CD8-positive, alpha-beta memory T cell (primary cell): ENCODE data around the gene TNS1. TPM values are rescaled to one million over a fixed set of nuclear protein-coding genes. Genes with fewer than 3 reads are reported as not detected.

Experiments used
- CTCF ChIA-PET: fragments of 350-600 bp; sonication (Branson Sonifier 250); formaldehyde crosslinking; loops from one replicate; lab custom pipeline; 2021; ENCODE audit warnings: antibody characterized with exemption; lab: Charles Lee
- POLR2A ChIA-PET: fragments of 350-600 bp; sonication (Branson Sonifier 250); formaldehyde crosslinking; loops from one replicate; lab custom pipeline; 2021; ENCODE audit warnings: antibody characterized with exemption; lab: Charles Lee
- DNase-seq, 5 donors: peaks; one replicate each; pipeline versions ENCODE4 v3.0.0 to v3.0.0-alpha.2; 2020 to 2022; ENCODE audit warnings: mixed read lengths in 1 of 5
- H3K27ac ChIP-seq: one replicate; pipeline ENCODE4 v1.7.0; 2013; ENCODE audit warnings: low read depth, mild to moderate bottlenecking, low read length, moderate library complexity
- H3K27me3 ChIP-seq: 2 replicates; pipeline ENCODE4 v1.7.0; 2013; ENCODE audit warnings: low read length, mild to moderate bottlenecking; ENCODE audit not compliant: insufficient read depth, poor library complexity, severe bottlenecking
- H3K36me3 ChIP-seq: 2 replicates; pipeline ENCODE4 v1.7.0; 2013; ENCODE audit warnings: mild to moderate bottlenecking, low read length, moderate library complexity; ENCODE audit not compliant: insufficient read depth
- H3K4me1 ChIP-seq: 2 replicates; pipeline ENCODE4 v1.7.0; 2013; ENCODE audit warnings: mild to moderate bottlenecking, low read length, moderate library complexity; ENCODE audit not compliant: insufficient read depth
- H3K4me3 ChIP-seq: 2 replicates; pipeline ENCODE4 v1.7.0; 2013; ENCODE audit warnings: mild to moderate bottlenecking, low read length
- H3K9me3 ChIP-seq: 2 replicates; pipeline ENCODE4 v1.7.0; 2013; ENCODE audit warnings: mild to moderate bottlenecking, low read length
- H3K27ac Mint-ChIP-seq, 8 donors: one replicate each; pipeline ENCODE4 v1.8.0; 2020 to 2021; ENCODE audit warnings: mixed read lengths in 8 of 8, mild to moderate bottlenecking in 6 of 8, inconsistent platforms in 3 of 8, moderate library complexity in 3 of 8
- H3K27me3 Mint-ChIP-seq, 2 donors: one replicate each; pipeline ENCODE4 v1.8.0; 2020 to 2021; ENCODE audit warnings: mixed read lengths in 2 of 2, mild to moderate bottlenecking in 1 of 2, moderate library complexity in 1 of 2
- H3K36me3 Mint-ChIP-seq, 3 donors: one replicate each; pipeline ENCODE4 v1.8.0; 2020 to 2021; ENCODE audit warnings: mixed read lengths in 3 of 3, inconsistent platforms in 1 of 3, mild to moderate bottlenecking in 1 of 3
- H3K4me1 Mint-ChIP-seq, 3 donors: one replicate each; pipeline ENCODE4 v1.8.0; 2020 to 2021; ENCODE audit warnings: mixed read lengths in 3 of 3, inconsistent platforms in 1 of 3, mild to moderate bottlenecking in 1 of 3
- H3K4me3 Mint-ChIP-seq, 7 donors: one replicate each; pipeline ENCODE4 v1.8.0; 2020 to 2021; ENCODE audit warnings: mixed read lengths in 7 of 7, mild to moderate bottlenecking in 6 of 7, moderate library complexity in 4 of 7, inconsistent platforms in 2 of 7
- H3K9me3 Mint-ChIP-seq, 5 donors: one replicate each; pipeline ENCODE4 v1.8.0; 2020 to 2022; ENCODE audit warnings: mixed read lengths in 5 of 5, mild to moderate bottlenecking in 3 of 5, moderate library complexity in 2 of 5, inconsistent platforms in 1 of 5
- polyA plus RNA-seq: library from polyadenylated mRNA; unstranded; fragments of 300-500 nt; fragmentation: Illumina TruSeq; gene quantifications from one replicate; pipeline ENCODE4 v1.2.3, GENCODE V29; 2021
- total RNA-seq, 2 experiments: library from RNA; stranded (reverse); gene quantifications; one replicate each; pipeline ENCODE4 v1.2.3, GENCODE V29; 2021

TNS1 gene
- total and polyA plus RNA-seq, 3 experiments from 2014 or later = 1.1 to 1.8 TPM; not detected in 1

DNA sequence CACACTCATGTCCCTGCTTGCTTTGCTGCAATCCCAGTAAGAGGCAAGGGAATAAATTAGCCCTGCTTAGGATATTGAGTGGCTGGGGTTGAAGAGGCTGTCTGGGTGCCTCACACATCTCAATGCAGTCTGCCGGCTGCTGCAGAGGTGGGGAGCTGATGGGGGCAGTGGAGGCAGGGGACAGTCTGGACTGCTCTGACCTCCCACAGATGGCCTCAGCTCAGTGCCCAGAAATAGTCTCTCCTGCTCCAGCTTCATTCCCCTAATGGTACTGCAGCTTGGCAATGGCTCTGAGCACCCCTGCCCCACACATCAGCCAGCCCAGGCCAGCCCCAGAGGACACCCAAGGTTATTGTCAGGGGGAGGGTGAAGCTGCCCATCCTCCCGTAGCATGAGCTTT lies 21.5 kb upstream of the TNS1 start:
- Mint-ChIP-seq H3K9me3 (no peaks in the 10 kb centered on the region), H3K4me3 (no peak overlapping the region), H3K27me3 (no peaks in the 10 kb centered on the region), H3K36me3 (no peaks in the 10 kb centered on the region), H3K4me1 (no peaks in the 10 kb centered on the region), H3K27ac (no peak overlapping the region)
- Histone ChIP-seq H3K27ac (no peak overlapping the region), H3K4me1 (no peaks in the 10 kb centered on the region), H3K4me3 (no peak overlapping the region), H3K27me3 (no peaks in the 10 kb centered on the region), H3K36me3 (no peaks in the 10 kb centered on the region), H3K9me3 (no peaks in the 10 kb centered on the region)
- DNase-seq = no peak
- ChIA-PET POLR2A (no interaction called here), CTCF (interaction anchor here (1.4 kb wide), 1 partner anchor 10 kb away, joined by 3 read pairs; no protein-coding TSS in a partner anchor)

DNA sequence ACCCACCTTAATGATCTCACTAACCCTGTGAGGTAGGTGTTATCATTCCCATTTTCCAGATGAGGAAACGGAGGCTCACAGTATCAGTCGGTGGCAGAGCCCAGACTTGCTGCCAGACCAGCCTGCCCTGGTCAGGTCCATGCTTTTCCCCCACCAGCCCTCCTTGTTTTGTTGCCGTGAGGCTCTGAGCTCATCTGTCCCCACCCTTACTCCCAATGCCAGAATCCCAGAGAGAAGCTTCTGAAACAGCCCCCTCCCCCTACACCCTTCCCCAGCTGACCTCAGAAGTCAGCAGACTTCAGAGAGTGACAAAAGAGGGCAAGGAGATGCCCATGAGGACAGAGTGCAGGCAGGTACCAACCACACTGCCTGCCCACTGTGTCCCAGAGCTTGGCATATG lies 20.8 kb upstream of the TNS1 start:
- H3K4me1 Mint-ChIP-seq = no peaks in the 10 kb centered on the region
- POLR2A ChIA-PET = no interaction called here
- no peaks in the 10 kb centered on the region for H3K27me3 ChIP-seq
- H3K36me3 ChIP-seq = no peaks in the 10 kb centered on the region
- H3K9me3 ChIP-seq = no peaks in the 10 kb centered on the region
- no peak overlapping the region for H3K27ac ChIP-seq
- no peaks in the 10 kb centered on the region for H3K9me3 Mint-ChIP-seq
- H3K4me3 ChIP-seq = no peak overlapping the region
- no peaks in the 10 kb centered on the region for H3K27me3 Mint-ChIP-seq
- no peak overlapping the region for H3K4me3 Mint-ChIP-seq
- no peaks in the 10 kb centered on the region for H3K4me1 ChIP-seq
- CTCF ChIA-PET = no interaction called here
- H3K36me3 Mint-ChIP-seq = no peaks in the 10 kb centered on the region
- H3K27ac Mint-ChIP-seq = no peak overlapping the region
- peak in 1 of 5 donors; percentile 14 for DNase-seq

DNA sequence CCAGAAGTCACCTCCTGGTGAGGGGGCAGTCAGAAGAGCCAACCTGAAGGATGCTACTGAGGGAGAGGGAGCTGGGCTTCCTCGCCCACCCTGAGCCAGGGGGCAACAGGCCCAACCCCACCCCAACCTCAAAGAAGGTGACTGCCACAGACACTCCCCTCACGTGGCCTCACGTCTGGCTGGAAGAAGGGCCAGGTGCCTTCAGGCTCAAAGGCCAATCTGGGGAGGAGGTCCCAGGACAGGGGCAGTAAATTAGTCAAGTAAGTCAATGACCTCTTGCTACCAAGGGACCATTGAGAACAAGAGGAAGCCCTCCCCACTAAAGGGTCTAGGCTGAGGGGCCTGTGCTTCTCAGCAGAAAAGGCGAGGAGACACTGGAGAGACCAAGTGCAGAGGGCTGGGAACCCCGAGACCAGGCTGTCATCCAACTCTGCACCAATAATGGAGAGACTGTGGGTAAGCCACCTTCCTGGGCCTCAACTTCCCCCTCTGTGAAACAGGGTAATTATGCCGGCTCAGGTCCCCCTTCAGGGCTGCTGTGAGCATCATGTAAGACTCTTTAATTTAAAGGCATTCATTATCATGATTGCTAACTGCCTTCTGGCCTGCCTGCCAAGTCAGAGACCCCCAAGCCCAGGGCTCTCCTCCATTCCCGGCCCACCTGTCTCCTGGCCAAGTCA lies 20.2 kb upstream of the TNS1 start:
- no peaks in the 10 kb centered on the region for H3K27me3 ChIP-seq
- H3K36me3 ChIP-seq = no peaks in the 10 kb centered on the region
- Mint-ChIP-seq H3K27ac (no peak overlapping the region), H3K4me3 (no peak overlapping the region), H3K27me3 (no peaks in the 10 kb centered on the region), H3K36me3 (no peaks in the 10 kb centered on the region), H3K4me1 (no peaks in the 10 kb centered on the region), H3K9me3 (no peaks in the 10 kb centered on the region)
- peak in 1 of 5 donors; percentile 5 for DNase-seq
- no peak overlapping the region for H3K27ac ChIP-seq
- H3K4me1 ChIP-seq = no peaks in the 10 kb centered on the region
- ChIA-PET CTCF (no interaction called here), POLR2A (no interaction called here)
- no peaks in the 10 kb centered on the region for H3K9me3 ChIP-seq
- no peak overlapping the region for H3K4me3 ChIP-seq

DNA sequence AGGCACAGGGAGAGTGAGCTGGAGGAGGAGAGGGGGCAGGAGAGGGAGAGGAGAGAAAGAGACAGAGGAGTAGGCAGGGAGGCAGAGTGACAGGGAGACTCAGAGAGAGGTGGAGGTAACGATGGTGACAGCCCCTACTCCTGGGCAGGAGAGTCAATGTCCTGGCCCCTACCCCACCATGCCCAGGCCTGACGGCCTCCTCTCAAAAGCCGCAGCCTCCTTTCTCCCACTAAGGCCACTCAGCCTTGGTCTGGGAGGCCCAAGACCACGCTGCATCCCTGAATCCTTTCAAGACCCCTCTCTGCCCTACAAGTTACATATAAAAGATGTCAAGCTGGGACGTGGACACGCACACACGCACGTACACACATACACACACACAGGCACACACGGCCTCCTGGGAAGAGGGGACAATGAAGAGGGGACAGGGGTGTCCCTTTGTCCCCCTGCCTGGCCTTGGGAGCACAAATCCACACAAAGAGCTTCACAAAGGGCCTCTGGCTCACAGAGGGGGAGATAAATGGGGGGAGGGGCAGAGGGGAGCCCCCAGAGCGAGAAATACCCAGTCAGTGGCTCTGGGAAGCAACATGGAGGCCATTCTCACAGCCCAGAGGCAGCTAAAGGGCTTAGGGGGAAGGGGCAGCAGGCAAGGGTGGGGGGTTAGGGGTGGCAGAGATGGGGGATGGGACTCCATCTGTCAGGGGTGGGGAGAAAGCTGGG lies 19.5 kb upstream of the TNS1 start:
- no peak overlapping the region for H3K4me3 Mint-ChIP-seq
- peak in 1 of 5 donors; percentile 31 for DNase-seq
- CTCF ChIA-PET = no interaction called here
- Histone ChIP-seq H3K9me3 (no peaks in the 10 kb centered on the region), H3K36me3 (no peaks in the 10 kb centered on the region), H3K4me1 (no peaks in the 10 kb centered on the region), H3K27me3 (no peaks in the 10 kb centered on the region), H3K27ac (no peak overlapping the region), H3K4me3 (no peak overlapping the region)
- H3K27ac Mint-ChIP-seq = no peak overlapping the region
- H3K27me3 Mint-ChIP-seq = no peaks in the 10 kb centered on the region
- POLR2A ChIA-PET = no interaction called here
- no peaks in the 10 kb centered on the region for H3K36me3 Mint-ChIP-seq
- H3K4me1 Mint-ChIP-seq = no peaks in the 10 kb centered on the region
- no peaks in the 10 kb centered on the region for H3K9me3 Mint-ChIP-seq

DNA sequence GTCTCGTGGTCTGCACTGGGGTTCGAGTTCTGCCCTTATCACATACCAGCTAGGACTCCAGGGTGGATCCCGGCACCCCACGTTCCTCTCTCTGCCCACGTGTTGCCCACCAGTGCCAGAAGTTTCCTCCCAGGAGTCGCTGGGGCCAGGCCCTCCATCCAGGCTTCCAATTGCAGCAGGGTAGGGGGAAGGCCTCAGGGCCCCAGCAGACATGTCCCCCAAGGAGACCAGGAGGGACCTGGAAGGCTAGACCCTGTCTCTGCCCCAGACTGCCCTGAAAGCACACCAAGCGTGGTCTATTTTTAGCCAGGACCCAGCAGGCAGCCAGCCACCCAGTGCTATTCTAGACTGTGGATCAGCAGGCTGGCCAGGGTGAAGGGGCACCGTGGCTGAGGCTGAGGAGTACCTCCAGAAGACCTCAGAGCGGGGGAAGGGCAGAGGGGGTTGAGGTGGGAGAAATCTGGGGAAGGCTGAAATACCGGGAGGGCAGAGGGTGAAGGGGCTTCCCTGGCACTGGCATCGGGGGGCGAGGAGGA lies 18.8 kb upstream of the TNS1 start:
- H3K9me3 Mint-ChIP-seq = no peaks in the 10 kb centered on the region
- Histone ChIP-seq H3K27me3 (no peaks in the 10 kb centered on the region), H3K36me3 (no peaks in the 10 kb centered on the region), H3K4me3 (no peak overlapping the region), H3K9me3 (no peaks in the 10 kb centered on the region), H3K27ac (no peak overlapping the region), H3K4me1 (no peaks in the 10 kb centered on the region)
- POLR2A ChIA-PET = no interaction called here
- no peaks in the 10 kb centered on the region for H3K27me3 Mint-ChIP-seq
- no peak overlapping the region for H3K27ac Mint-ChIP-seq
- H3K4me1 Mint-ChIP-seq = no peaks in the 10 kb centered on the region
- CTCF ChIA-PET = no interaction called here
- no peak overlapping the region for H3K4me3 Mint-ChIP-seq
- DNase-seq = peak in 1 of 5 donors; percentile 19
- no peaks in the 10 kb centered on the region for H3K36me3 Mint-ChIP-seq

DNA sequence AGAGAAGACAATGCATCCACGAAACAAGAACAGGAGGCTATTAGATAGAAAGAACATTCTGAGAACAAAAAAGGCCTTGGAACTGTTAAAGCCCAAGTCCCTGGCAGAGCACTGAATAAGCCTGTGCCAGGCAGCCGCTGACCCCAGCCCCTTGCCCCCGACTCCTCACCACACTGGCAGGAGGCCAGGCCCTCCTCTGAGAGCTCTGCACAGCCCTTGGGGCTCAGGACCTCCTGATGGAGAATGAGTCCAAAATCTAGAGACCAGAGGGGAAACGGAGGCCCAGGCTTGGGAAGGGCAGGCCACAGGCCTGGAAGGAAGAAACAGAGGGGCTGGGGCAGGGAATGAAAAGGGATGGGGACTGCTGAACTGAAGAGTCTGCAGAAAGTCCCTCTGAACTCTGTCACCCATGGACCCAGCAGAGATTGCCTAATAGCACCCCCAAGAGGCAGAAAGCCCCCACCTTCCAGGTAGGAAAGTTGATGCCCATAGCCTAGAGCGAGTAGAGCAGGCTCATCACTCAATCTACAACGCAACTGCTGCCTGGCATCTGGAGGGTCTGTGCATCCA lies 18.3 kb upstream of the TNS1 start:
- no peaks in the 10 kb centered on the region for H3K4me1 ChIP-seq
- no peak overlapping the region for H3K27ac ChIP-seq
- DNase-seq = no peak
- Mint-ChIP-seq H3K27ac (no peak overlapping the region), H3K4me3 (peak overlapping the region in 1 of 7 donors; percentile 50), H3K9me3 (no peaks in the 10 kb centered on the region), H3K4me1 (no peaks in the 10 kb centered on the region), H3K36me3 (no peaks in the 10 kb centered on the region), H3K27me3 (no peaks in the 10 kb centered on the region)
- H3K36me3 ChIP-seq = no peaks in the 10 kb centered on the region
- no peaks in the 10 kb centered on the region for H3K9me3 ChIP-seq
- H3K27me3 ChIP-seq = no peaks in the 10 kb centered on the region
- POLR2A ChIA-PET = no interaction called here
- H3K4me3 ChIP-seq = no peak overlapping the region
- CTCF ChIA-PET = no interaction called here

DNA sequence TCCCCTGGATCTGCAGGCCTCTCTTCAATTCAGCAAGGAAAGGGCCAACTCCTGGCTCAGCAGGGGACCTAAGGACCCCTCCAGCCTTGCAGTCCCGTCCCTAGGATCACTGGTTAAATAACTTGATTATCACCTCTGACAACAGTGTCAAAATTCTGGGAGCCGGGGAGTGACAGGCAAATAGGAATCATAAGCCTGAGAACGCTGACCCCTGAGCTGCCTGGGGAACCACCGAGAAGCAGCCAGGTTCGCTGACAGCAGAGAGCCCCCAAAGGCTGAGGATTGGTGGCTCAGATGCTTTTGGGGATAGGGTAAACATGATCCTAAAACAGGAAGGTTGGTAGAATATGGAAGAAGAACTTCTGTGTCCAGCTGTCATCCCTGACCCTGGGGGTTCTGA lies 17.5 kb upstream of the TNS1 start:
- Histone ChIP-seq H3K36me3 (no peaks in the 10 kb centered on the region), H3K27me3 (no peaks in the 10 kb centered on the region), H3K9me3 (no peaks in the 10 kb centered on the region), H3K4me1 (no peaks in the 10 kb centered on the region), H3K4me3 (no peak overlapping the region), H3K27ac (no peak overlapping the region)
- POLR2A ChIA-PET = no interaction called here
- H3K9me3 Mint-ChIP-seq = no peaks in the 10 kb centered on the region
- CTCF ChIA-PET = no interaction called here
- no peaks in the 10 kb centered on the region for H3K4me1 Mint-ChIP-seq
- H3K27ac Mint-ChIP-seq = no peak overlapping the region
- no peak overlapping the region for H3K4me3 Mint-ChIP-seq
- H3K36me3 Mint-ChIP-seq = no peaks in the 10 kb centered on the region
- H3K27me3 Mint-ChIP-seq = no peaks in the 10 kb centered on the region
- no peak for DNase-seq

DNA sequence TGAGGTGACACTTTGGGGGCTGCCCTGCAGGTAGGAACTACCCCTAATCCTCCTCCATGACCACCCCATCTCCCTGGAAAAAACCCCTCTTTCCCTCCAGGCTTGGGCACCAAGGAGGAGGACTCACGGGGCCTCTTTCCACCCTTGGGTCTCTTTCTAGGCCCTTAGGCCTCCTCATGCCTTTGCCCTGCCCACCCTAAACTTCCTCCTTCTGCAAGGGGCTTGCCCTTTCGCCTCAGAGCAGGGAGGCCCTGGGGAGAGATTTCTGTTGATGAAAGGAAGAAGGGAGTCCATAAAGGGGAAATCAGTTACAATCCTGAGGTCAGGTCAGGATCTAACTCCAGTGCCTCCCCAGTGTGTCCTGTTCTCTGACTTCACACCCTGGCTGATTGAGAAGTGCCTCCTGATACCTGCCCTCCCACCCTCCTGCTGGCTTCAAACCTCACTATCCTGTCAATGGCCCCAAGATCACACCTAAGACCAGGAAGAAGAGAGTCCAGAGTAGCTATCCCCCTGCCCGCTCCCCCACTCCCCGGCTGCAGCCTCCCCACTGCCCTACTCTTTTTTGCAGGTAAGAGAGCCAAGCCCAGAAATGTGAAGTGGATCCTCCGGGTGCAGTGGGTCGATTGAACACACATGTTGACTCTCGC lies 16.7 kb upstream of the TNS1 start:
- ChIA-PET CTCF (no interaction called here), POLR2A (no interaction called here)
- no peaks in the 10 kb centered on the region for H3K4me1 ChIP-seq
- no peak overlapping the region for H3K4me3 Mint-ChIP-seq
- H3K9me3 Mint-ChIP-seq = no peaks in the 10 kb centered on the region
- DNase-seq = no peak
- H3K27ac ChIP-seq = no peak overlapping the region
- no peaks in the 10 kb centered on the region for H3K27me3 ChIP-seq
- H3K36me3 Mint-ChIP-seq = no peaks in the 10 kb centered on the region
- no peak overlapping the region for H3K27ac Mint-ChIP-seq
- H3K36me3 ChIP-seq = no peaks in the 10 kb centered on the region
- no peaks in the 10 kb centered on the region for H3K4me1 Mint-ChIP-seq
- no peak overlapping the region for H3K4me3 ChIP-seq
- H3K27me3 Mint-ChIP-seq = no peaks in the 10 kb centered on the region
- no peaks in the 10 kb centered on the region for H3K9me3 ChIP-seq
